Tibial nerve (tissue), 4 donors: ENCODE measurements around the gene KLRC2. TPM values are rescaled to one million over a fixed set of nuclear protein-coding genes. Genes with fewer than 3 reads are reported as not detected.
"Not testable (repeated sequence)": the region's sequence is repeated elsewhere in the genome, so short reads cannot be mapped to it uniquely, and the experiment has no call there.

Source experiments
- DNase-seq, 2 donors: peaks; one replicate each; pipeline ENCODE4 v3.0.0-alpha.2; 2019; ENCODE audit warnings: low spot score in 2 of 2
- H3K27ac ChIP-seq, 4 donors: fragments of 200-600 bp; sonication (generic) in 3 of 4; one replicate each; pipeline ENCODE4 v1.5.1; 2017 to 2019; ENCODE audit warnings: mild to moderate bottlenecking in 1 of 4
- H3K27me3 ChIP-seq, 2 donors: fragments of 200-600 bp; sonication (generic) in 1 of 2; one replicate each; pipeline versions ENCODE4 v1.5.1 to v1.6.0; 2017 to 2019
- H3K36me3 ChIP-seq, 3 donors: fragments of 200-600 bp; sonication (generic); one replicate each; pipeline ENCODE4 v1.5.1; 2018 to 2019
- H3K4me1 ChIP-seq, 4 donors: fragments of 200-600 bp; sonication (generic) in 3 of 4; one replicate each; pipeline ENCODE4 v1.5.1; 2017 to 2019
- H3K4me3 ChIP-seq, 4 donors: fragments of 200-600 bp; sonication (generic) in 3 of 4; one replicate each; pipeline ENCODE4 v1.5.1; 2017 to 2019; ENCODE audit warnings: mild to moderate bottlenecking in 1 of 4, moderate library complexity in 1 of 4
- H3K9me3 ChIP-seq, 4 donors: fragments of 200-600 bp; sonication (generic) in 3 of 4; one replicate each; pipeline ENCODE4 v1.5.1; 2017 to 2019
- CTCF ChIP-seq, 5 experiments: fragments of 200-600 bp in 3 of 5; fragments of 450-650 bp in 2 of 5; sonication (generic) in 3 of 5; IDR thresholded peaks; one replicate each; pipeline ENCODE4 v1.5.1; 2016 to 2019; ENCODE audit warnings: antibody characterized with exemption in 5 of 5, mild to moderate bottlenecking in 3 of 5, moderate library complexity in 2 of 5
- EP300 ChIP-seq, 2 donors: sonication (generic); formaldehyde crosslinking; IDR thresholded peaks; one replicate each; pipeline ENCODE4 v1.6.1; 2017; ENCODE audit warnings: antibody characterized with exemption in 2 of 2, mild to moderate bottlenecking in 1 of 2
- POLR2A ChIP-seq, 2 donors: fragments of 450-650 bp; IDR thresholded peaks; one replicate each; pipeline ENCODE4 v1.6.1; 2017; ENCODE audit warnings: antibody characterized with exemption in 2 of 2, mild to moderate bottlenecking in 2 of 2, moderate library complexity in 2 of 2
- WGBS, 2 donors: methylation state at CpG; one replicate each; pipeline ENCODE4 v1.1.5; 2018; 5-methylcytosine and 5-hydroxymethylcytosine counted together
- total RNA-seq, 4 donors: library from RNA; depleted of rRNA; stranded (reverse); fragments of >200 nt; gene quantifications; one replicate each; pipeline ENCODE4 v1.1.0, GENCODE V29; 2016

The KLRC2 gene
- total RNA-seq, 4 donors from 2014 or later: not detected

DNA sequence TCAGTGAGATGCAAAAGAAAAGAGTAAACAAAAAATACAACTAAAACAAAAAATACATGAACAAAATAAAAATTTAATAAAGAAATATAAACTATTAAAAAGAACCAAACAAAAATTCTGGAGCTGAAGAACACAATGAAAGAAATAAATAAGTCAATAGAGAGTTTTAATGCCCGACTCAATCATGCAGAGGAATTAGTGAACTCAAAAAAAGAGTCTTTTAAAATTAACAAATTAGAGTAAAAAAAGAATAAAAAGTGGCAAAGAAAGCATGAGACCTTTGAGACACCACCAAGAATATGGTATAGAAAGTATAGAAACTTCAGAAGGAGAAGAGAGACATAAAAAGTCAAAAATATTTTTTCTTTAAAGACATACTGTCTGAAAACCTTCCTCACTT is 20.0 kb upstream of the KLRC2 start:
- no peak overlapping the region for H3K27ac ChIP-seq
- no peaks in the 10 kb centered on the region for H3K36me3 ChIP-seq
- no peak for TF ChIP-seq EP300 (IDR thresholded peaks at IDR 0.05)
- TF ChIP-seq CTCF (IDR thresholded peaks at IDR 0.05): no peak
- TF ChIP-seq POLR2A (IDR thresholded peaks at IDR 0.05): no peak
- H3K4me1 ChIP-seq: no peaks in the 10 kb centered on the region
- no peak for DNase-seq
- no peak overlapping the region for H3K4me3 ChIP-seq
- no peaks in the 10 kb centered on the region for H3K27me3 ChIP-seq
- peaks cover 0 to 38% (median 8%) of the 10 kb centered on the region in 4 donors for H3K9me3 ChIP-seq
- WGBS, 2 donors: 83 to 91% methylated on average over 1 of the region's 1 CpG

DNA sequence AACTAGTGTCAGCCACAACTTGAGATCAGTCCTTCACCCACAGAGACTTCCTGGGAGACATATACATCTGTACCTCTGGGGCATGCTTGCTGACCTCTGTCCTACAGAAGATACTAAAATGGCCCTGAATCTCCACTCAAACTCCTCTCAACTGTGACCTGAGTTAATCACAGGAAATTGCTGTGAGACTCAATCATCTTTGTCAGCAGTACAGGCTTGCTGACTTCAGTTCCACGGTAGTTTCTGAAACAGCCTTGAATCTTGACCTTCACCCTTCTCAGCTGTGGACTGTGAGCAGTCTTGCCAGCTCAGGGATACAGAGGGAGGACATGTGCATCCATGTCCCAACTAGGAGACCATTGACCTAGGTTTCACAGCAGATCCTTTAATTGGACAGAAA is 18.7 kb upstream of the KLRC2 start:
- Histone ChIP-seq H3K27ac (no peak overlapping the region), H3K36me3 (no peaks in the 10 kb centered on the region), H3K4me3 (no peak overlapping the region), H3K27me3 (no peaks in the 10 kb centered on the region), H3K4me1 (no peaks in the 10 kb centered on the region), H3K9me3 (peaks cover 0 to 38% (median 8%) of the 10 kb centered on the region in 4 donors)
- WGBS, 2 donors: 67 to 88% methylated on average over 1 of the region's 1 CpG
- no peak for DNase-seq
- TF ChIP-seq EP300 (IDR thresholded peaks at IDR 0.05) (no peak), POLR2A (IDR thresholded peaks at IDR 0.05) (no peak), CTCF (IDR thresholded peaks at IDR 0.05) (no peak)

DNA sequence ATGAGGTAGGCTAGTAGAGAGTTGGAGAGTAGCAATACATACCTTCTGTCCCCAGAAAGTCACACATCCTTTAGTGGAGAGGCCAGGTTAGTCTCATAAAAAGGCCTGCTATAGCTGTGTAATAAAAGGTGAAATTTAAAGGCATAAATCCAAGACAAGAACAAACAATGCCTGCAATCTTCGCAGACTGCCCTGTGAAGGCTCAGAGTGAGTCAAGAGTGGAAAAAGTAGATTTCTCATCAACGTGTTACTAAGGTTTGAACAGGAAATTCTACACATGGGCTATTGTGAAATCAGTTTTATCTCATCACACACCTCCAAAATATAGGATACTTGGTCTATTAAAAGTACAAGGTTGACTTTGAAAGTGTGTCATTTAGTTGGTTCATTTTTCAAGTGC is 17.3 kb upstream of the KLRC2 start, which contains the start of gene KLRC1:
TSS of gene KLRC1 (minus strand) at position 222 of the 400 bp plus-strand sequence. CDS start 2,221 bp downstream, outside the sequence.
- 54 to 61% methylated on average over 2 of the region's 2 CpGs for WGBS, 2 donors

DNA sequence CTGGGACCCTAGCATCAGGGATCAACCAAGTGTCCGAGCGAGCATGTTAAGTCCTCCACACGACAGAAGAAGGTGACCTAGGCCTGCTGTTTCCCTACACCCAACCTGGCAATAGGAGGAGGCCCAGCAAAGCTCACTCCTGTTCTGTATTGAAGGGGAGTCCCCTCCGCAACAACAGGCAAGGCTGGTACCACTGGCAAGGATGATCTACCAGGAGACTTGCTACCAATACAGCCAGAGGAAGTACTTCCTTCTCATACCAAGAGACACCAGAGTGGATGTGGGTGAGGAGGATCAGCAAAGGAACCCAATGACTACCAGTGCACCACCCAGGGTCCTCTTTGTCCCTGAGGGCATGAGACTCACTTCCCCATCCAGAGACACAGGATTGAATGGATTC is 12.4 kb upstream of the KLRC2 start:
- TF ChIP-seq CTCF (IDR thresholded peaks at IDR 0.05) (no peak), EP300 (IDR thresholded peaks at IDR 0.05) (no peak), POLR2A (IDR thresholded peaks at IDR 0.05) (no peak)
- no peaks in the 10 kb centered on the region for H3K4me1 ChIP-seq
- H3K27me3 ChIP-seq: no peaks in the 10 kb centered on the region
- no peaks in the 10 kb centered on the region for H3K36me3 ChIP-seq
- DNase-seq: no peak
- no peak overlapping the region for H3K27ac ChIP-seq
- WGBS, 2 donors: 88 to 94% methylated on average over 4 of the region's 4 CpGs
- no peak overlapping the region for H3K4me3 ChIP-seq
- H3K9me3 ChIP-seq: no peaks in the 10 kb centered on the region

More for the DNA sequence above, 17.3 kb upstream of the KLRC2 start, which contains the start of gene KLRC1:
- H3K4me1 ChIP-seq: no peaks in the 10 kb centered on the region
- no peak for DNase-seq
- H3K27me3 ChIP-seq: no peaks in the 10 kb centered on the region
- TF ChIP-seq POLR2A (IDR thresholded peaks at IDR 0.05): no peak
- TF ChIP-seq EP300 (IDR thresholded peaks at IDR 0.05): no peak
- no peak for TF ChIP-seq CTCF (IDR thresholded peaks at IDR 0.05)
- peaks cover 0 to 38% (median 8%) of the 10 kb centered on the region in 4 donors for H3K9me3 ChIP-seq
- H3K27ac ChIP-seq: no peak within 1 kb of the TSS
- H3K4me3 ChIP-seq: no peak within 1 kb of the TSS
- no peaks in the 10 kb centered on the region for H3K36me3 ChIP-seq

DNA sequence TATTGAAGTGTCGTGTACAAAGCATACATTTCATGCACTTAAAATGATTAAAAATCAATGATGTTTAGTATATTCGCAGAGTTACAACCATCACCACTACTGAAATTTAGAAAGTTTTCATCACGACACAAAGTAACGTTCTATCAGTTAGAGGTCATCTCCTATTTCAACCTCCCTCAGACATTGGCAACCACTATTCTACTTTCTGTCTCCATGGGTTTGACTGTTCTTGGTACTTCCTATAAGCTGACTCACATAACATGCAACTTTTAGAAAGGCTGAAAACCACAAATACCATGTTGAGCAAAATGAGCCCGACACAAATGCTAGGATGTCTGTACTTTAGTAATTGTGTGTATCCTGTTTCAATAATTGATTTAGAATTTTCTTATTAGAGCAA is 10.2 kb upstream of the KLRC2 start:
- not testable (repeated sequence) for H3K27me3 ChIP-seq, H3K27ac ChIP-seq, H3K9me3 ChIP-seq, H3K36me3 ChIP-seq, DNase-seq, H3K4me1 ChIP-seq, H3K4me3 ChIP-seq
- WGBS, 2 donors: 87 to 88% methylated on average over 5 of the region's 5 CpGs

GRCh38 chr12:10441144-10441543 is 5.3 kb upstream of the KLRC2 start:
- not testable (repeated sequence) for H3K9me3 ChIP-seq, DNase-seq, H3K36me3 ChIP-seq, H3K27me3 ChIP-seq, H3K4me1 ChIP-seq, H3K27ac ChIP-seq, H3K4me3 ChIP-seq
- WGBS, 2 donors: 94 to 97% methylated on average over 8 of the region's 8 CpGs

GRCh38 chr12:10439608-10440274 is 3.9 kb upstream of the KLRC2 start:
- WGBS, 2 donors: 46 to 63% methylated on average over 2 of the region's 2 CpGs
- H3K9me3 ChIP-seq, H3K4me3 ChIP-seq, H3K27me3 ChIP-seq, H3K27ac ChIP-seq, DNase-seq, H3K4me1 ChIP-seq, H3K36me3 ChIP-seq: not testable (repeated sequence)

DNA sequence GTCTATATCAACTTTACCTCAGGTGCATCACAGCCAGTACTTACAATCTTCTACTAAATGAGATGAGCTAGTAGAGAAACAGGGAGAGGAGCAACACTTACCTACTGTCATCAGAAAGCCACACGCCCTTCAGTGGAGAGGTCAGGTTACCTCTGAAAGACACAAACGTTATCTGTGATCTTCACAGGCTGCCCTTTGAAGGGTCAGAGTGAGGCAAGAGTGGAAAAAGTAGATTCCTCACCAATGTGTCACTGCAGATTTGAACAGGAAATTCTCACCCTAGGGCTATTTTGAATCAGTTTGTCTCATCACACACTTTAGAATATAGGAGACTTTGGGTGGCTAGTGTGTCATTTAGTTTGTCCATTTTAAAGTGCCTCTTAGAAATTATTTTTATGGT is 1.8 kb upstream of the KLRC2 start:
- DNase-seq, H3K9me3 ChIP-seq, H3K36me3 ChIP-seq, H3K27ac ChIP-seq, H3K4me3 ChIP-seq, H3K27me3 ChIP-seq, H3K4me1 ChIP-seq: not testable (repeated sequence)
- no CpG with 5 or more reads among the region's 2 CpGs for WGBS, 2 donors

DNA sequence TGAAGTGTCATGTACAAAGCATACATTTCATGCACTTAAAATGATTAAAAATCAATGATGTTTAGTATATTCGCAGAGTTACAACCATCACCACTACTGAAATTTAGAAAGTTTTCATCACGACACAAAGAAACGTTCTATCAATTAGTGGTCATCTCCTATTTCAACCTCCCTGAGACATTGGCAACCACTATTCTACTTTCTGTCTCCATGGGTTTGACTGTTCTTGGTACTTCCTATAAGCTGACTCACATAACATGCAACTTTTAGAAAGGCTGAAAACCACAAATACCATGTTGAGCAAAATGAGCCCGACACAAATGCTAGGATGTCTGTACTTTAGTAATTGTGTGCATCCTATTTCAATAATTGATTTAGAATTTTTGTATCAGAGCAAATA is 5.2 kb downstream of the KLRC2 start:
- DNase-seq, H3K27ac ChIP-seq, H3K4me3 ChIP-seq, H3K4me1 ChIP-seq, H3K36me3 ChIP-seq, H3K9me3 ChIP-seq, H3K27me3 ChIP-seq: not testable (repeated sequence)
- 91 to 93% methylated on average over 4 of the region's 4 CpGs for WGBS, 2 donors
